ENCODE measurements around the gene JSRP1.

Gene JSRP1

GRCh38 chr19:2228157-2229030, 27.8 kb downstream of the JSRP1 start:
- no peak for FAIRE-seq
- DNase-seq (ENCODE audit: insufficient read length, low spot score) = no peak
- TF ChIP-seq CTCF (IDR thresholded peaks at IDR 0.05; ENCODE audit: insufficient read depth, missing control alignments) = no peak

- DNase-seq (ENCODE audit: insufficient read length, low spot score) (no peak), FAIRE-seq (no peak)
- TF ChIP-seq CTCF (IDR thresholded peaks at IDR 0.05; ENCODE audit: insufficient read depth, missing control alignments) = no peak
These were observed 28.6 kb downstream of the JSRP1 start for GRCh38 chr19:2227415-2228156.

- no peak for DNase-seq (ENCODE audit: insufficient read length, low spot score)
- TF ChIP-seq CTCF (IDR thresholded peaks at IDR 0.05; ENCODE audit: insufficient read depth, missing control alignments) = no peak
- FAIRE-seq = no peak
These were observed 29.3 kb downstream of the JSRP1 start for GRCh38 chr19:2226840-2227360.

DNA sequence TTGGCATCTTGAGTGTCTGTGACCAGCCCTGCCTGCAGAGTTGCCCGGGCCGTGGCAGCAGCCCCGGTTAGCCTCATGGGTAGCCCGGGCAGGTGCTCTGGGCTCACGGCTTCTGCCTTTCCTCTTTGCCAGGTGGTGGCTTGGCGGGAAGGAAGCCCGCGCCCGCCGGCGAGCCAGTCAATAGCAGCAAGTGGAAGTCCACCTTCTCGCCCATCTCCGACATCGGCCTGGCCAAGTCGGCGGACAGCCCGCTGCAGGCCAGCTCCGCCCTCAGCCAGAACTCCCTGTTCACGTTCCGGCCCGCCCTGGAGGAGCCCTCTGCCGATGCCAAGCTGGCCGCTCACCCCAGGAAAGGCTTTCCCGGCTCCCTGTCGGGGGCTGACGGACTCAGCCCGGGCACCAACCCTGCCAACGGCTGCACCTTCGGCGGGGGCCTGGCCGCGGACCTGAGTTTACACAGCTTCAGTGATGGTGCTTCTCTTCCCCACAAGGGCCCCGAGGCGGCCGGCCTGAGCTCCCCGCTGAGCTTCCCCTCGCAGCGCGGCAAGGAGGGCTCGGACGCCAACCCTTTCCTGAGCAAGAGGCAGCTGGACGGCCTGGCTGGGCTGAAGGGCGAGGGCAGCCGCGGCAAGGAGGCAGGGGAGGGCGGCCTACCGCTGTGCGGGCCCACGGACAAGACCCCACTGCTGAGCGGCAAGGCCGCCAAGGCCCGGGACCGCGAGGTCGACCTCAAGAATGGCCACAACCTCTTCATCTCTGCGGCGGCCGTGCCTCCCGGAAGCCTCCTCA, 30.0 kb downstream of the JSRP1 start:
- TF ChIP-seq CTCF (IDR thresholded peaks at IDR 0.05; ENCODE audit: insufficient read depth, missing control alignments) = no peak
- no peak for FAIRE-seq
- no peak for DNase-seq (ENCODE audit: insufficient read length, low spot score)

GRCh38 chr19:2225415-2226050, 30.7 kb downstream of the JSRP1 start:
- TF ChIP-seq CTCF (IDR thresholded peaks at IDR 0.05; ENCODE audit: insufficient read depth, missing control alignments) = no peak
- DNase-seq (ENCODE audit: insufficient read length, low spot score) (no peak), FAIRE-seq (no peak)

DNA sequence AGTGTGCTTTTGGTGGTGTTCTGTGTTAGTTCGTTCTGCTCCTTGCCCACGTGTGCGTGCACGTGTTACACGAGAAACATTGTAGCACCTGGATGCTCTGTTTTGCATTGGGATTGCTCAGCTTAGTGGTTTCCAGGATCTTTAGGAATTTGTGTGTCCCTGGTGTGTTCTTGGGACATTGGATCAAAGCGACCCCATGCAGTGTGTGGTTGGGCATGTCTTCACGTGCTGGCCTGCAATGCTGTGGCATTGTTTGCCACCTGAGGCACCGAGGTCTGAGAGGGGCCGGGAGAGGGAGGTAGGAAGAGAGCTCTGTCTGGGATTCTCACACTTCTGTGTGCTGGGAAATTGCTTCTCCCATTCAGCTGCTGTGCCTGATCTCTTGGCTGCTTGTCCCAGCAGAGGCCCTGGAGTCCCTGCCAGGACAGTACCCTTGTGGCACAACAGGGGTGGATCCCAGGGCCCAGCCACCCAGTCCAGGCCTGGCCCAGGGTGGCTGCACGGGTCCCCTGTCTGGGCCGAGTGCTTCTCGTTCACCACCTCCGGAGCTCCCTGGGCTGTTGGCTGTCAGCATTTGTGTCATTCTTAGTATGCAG, 31.4 kb downstream of the JSRP1 start:
- FAIRE-seq = no peak

More for the DNA sequence above, 31.4 kb downstream of the JSRP1 start:
- TF ChIP-seq CTCF (IDR thresholded peaks at IDR 0.05; ENCODE audit: insufficient read depth, missing control alignments) = no peak
- no peak for DNase-seq (ENCODE audit: insufficient read length, low spot score)
